GM12872 (cell line): ENCODE measurements around the gene PLOD2.
A peak's percentile ranks its signal among the peaks of the same experiment; 100 is the strongest.

Source experiments
- TF ChIP-seq, protein P1 (sequence below): IDR thresholded peaks from 3 replicates; pipeline ENCODE4 v1.5.1; 2011; ENCODE audit warnings: low read depth, mild to moderate bottlenecking, low read length, moderate library complexity; ENCODE audit not compliant: insufficient read depth

Gene PLOD2

DNA sequence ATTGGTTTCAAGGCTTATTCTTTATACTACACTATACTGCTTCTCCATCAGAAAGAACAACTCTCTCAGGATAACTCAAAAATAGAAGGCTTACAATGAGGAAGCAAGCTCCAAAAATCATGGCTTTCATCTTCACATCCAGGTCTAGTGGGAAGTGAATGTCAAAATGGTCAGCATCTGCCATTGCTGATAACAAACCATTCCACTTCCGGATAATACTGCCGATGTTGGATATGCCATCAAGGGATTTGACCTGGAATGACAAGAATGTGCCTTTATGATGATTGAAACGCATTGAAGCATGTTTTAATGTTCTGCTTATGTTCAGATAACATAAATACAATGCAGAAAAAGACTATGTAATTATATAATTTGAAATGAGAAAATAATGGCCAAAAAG, 34.0 kb upstream of the PLOD2 start:
- TF ChIP-seq, protein P1, sequence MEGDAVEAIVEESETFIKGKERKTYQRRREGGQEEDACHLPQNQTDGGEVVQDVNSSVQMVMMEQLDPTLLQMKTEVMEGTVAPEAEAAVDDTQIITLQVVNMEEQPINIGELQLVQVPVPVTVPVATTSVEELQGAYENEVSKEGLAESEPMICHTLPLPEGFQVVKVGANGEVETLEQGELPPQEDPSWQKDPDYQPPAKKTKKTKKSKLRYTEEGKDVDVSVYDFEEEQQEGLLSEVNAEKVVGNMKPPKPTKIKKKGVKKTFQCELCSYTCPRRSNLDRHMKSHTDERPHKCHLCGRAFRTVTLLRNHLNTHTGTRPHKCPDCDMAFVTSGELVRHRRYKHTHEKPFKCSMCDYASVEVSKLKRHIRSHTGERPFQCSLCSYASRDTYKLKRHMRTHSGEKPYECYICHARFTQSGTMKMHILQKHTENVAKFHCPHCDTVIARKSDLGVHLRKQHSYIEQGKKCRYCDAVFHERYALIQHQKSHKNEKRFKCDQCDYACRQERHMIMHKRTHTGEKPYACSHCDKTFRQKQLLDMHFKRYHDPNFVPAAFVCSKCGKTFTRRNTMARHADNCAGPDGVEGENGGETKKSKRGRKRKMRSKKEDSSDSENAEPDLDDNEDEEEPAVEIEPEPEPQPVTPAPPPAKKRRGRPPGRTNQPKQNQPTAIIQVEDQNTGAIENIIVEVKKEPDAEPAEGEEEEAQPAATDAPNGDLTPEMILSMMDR = no peak

DNA sequence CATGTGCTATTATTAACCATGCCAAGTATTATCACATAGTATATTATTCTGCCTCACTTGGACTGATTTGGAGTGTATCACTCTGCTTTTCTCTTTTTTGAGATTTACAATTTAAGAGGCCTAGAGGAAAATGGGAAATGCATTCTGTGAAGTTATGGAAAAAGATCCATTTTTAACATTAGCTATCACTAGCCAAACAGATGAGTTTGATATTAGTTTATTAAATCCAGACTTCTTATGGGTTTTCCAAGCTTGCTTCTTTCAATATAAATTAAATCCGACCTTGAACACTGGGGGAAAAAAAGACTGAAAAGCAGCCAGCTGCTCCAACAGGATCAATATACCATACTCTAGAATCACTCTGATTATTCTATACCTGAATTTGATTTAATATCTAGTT, 30.1 kb upstream of the PLOD2 start:
- TF ChIP-seq, protein P1 = no peak

DNA sequence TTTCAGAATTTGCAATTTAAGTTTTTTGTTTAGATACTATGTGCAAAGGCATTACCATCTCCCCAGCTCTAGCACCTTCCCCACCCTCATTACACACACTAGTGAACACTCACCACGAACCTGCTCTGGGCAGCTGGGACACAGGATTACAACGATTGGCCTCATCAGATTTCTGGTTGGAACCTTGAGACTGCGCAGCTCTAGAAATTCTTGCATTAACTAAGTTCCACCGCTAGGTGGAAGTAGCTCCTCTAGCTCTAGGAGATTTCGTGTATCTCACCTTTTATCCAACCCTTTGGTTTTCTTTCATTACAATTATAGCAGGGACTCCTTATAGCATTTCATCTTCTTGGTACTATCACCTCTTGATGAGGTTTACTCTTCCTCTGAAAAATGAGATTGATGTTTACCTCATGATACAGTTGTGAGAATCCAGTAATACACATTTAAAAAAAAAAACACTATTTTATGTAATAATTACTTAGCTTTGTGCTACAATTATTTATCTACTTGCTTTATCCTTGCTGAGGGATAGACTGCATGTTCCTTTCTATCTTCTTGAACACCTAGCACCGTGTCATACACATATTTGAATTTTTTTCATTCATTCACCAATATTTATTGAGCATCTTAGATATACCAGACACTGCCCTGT, 28.7 kb upstream of the PLOD2 start:
- TF ChIP-seq, protein P1 = peak; percentile 78

DNA sequence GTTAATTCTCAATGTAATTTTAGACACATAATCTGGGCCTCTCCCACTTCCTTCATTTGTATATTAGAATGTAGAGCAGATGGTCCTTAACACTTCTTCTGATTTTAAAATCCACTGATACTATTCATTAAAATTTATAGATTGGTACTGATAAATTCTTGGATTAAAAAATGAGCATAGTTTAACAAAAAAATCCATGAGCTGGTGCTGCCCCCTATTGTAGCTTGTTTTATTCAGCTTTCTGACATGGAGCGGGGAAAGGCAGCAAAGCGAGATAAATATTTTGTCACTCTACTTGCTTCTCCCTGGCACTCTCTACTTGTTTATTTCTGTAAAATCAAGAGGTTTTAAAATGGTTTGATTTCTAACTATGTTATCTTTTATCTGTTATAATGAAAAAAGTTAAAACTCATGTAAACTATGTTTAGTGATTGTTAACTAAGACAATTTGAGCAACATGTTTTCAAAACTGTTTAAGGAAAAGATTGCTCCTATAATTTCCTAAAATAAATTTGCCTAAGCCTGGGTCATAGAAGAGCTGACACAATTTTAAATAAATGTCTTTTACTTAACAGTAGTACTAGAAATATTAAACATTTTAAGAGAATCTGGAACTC, 26.5 kb upstream of the PLOD2 start:
- TF ChIP-seq, protein P1 = peak; percentile 23; the same call in 1 of the 3 replicates

DNA sequence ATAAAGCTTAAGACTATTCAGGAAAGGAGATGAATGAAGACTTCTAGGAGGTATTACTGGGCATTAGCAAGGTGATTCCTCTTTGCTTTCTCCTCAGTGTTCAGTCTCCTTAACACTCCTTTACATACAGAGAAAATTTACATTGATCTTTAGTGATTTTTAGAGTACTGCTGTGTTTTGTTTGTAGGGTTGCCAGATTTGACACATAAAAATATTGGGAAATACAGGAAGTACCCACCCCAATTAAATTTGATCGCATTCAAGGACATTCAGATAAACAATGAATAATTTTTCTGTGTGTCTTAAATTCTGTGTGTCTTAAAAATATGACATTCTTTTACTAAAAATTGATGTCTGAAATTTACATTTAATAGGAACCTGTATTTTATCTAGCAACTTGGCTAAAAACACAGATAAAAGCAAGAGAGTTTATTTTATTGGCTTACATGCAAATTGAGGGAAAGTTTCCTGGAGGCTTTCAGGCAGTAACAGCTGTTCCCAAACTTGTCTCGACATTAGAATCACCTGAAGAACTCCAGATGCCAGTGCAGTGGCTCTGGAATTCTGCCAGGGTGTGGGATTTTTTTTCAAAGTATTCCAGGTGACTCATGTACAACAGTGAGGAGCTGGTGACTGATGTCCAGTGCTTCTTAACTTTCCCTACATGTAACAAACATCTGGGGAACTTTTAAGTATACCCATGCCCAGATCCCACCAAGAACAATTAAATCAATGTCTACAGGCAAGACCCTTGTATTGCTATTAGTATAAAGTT, 23.4 kb upstream of the PLOD2 start:
- TF ChIP-seq, protein P1 = no peak

DNA sequence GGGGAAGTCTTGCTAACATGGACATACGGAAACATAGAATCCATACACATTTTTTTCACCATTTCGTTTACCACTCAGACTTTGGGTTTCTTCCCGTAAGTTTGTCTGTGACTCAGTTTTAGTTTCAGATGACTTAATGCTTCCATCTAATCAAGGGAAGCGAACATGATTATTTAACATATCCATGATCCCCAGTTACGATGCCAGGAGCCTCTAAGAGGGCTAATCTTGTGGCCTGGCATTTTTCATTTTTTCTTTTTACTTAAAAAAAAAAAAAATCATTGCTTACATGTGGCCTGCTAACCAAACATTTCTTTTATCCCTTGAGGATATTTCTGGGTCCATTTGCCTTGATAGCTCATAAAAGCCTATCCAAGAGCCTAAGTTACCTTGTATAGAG, 20.2 kb upstream of the PLOD2 start:
- TF ChIP-seq, protein P1 = no peak

DNA sequence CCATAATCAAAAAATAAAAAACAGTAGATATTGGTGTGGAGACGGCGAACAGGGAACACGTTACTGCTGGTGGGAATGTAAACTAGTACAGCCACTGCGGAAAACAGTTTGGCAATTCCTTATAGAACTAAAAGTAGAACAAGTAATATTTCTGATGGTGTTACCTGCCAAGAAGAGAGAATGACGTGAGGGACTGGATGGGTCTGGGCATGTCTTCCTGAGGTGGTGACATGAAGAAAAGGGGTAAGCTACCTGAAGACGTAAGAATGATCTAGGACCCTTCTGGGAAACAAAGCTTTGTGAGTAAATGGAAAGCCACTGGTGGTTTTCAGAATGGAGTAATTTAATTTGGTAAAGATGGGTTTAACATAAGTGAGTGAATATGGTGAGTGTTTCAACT, 19.4 kb upstream of the PLOD2 start:
- TF ChIP-seq, protein P1 = no peak
